Measurements from ENCODE around the gene TRNT1.

The TRNT1 gene

DNA sequence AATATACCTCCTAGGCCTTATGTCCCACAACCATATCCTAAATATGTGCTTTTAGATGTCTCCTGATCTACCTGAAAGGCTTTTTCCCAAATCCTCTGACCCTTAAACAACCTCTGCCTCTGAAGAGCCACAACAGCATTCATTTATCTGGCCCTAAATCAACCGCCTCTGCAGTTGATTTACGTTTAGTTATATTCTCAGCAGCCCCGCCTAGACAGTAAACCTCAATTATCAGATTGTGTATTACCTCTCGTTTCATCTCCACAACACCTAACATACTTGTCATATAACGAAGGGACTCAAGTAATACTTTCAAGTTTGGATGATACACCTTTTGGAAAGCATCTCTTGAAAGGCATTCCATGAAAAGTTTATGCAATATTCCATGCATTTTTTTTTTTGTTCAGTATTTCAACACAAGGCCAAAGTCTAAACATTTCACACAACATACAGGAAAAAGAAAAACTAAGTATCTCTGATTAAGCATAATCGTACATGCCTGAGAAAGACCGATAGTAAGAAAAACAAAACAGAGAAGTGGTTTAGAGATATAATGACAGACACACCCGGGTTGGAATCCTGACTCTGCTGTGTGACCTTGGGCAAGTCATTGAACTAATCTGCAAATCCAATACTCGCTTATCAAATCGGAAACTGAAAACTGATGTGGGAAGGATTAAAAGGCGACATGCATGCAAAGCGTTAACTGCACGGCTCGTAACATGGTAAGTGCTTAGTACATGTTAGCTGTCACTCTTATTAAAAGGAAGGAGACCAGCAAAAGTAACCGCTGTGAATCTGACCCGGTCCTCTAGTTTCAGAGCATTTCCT, 52.0 kb downstream of the TRNT1 start:
- DNase-seq (ENCODE audit: low spot score): no peak

DNA sequence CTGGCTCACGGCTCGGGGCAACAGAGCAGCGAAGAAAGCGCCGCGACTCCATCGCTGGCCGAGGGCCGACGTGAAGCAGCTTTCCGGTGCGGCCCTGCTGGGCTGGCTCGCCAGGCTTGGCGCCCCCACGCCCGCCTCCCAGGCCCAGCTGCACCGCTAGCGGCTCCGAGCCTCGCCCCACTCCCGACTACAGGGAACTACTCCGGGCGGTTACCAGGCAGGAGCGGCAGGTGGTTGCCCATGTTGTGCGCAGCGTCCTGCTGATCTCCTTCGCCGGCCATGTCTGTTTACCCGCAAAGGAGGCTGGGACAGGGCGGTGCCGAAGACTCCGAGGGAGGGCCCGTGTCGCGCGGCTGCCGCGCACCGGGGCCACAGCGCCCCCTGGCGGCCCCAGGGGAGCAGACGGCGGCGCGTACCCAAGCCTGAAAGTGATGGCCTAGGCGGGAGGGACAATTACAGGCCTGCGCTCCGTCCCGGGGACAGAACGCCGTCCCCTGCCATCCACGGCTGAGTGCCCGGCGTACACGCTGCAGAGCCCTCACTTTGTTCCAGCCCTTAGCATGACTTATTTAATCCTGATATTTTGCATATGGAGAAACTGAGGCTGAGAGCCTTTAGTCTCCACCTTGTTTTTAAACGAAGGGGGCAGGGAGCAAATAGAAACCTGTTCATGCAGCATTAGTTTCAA, 52.8 kb downstream of the TRNT1 start, which contains the start of gene CRBN:
Gene CRBN, minus strand, starts transcription at position 285 of the 688 bp plus-strand sequence. Its CDS starts 4 bp downstream, at position 281.
- peak; percentile 98 for DNase-seq (ENCODE audit: low spot score)

DNA sequence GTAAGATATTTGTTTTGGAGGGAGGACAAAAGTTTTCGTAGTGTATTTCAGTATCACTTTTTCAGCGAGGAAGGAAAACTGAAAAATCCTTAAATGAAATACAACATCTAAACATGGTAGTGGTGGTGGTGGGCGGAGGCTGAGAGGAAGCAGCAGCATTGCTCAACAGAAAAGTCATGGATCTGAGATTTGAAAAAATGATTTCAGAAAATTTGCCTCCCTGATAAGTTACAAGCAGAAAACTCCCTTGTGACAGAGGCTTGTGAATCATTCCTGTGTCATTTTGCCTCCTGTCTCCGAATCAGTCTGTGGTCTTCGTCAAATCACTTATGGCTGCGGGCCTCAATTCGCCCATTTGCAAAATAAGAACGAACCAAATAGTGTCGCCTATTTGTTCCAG, 53.7 kb downstream of the TRNT1 start:
- no peak for DNase-seq (ENCODE audit: low spot score)

DNA sequence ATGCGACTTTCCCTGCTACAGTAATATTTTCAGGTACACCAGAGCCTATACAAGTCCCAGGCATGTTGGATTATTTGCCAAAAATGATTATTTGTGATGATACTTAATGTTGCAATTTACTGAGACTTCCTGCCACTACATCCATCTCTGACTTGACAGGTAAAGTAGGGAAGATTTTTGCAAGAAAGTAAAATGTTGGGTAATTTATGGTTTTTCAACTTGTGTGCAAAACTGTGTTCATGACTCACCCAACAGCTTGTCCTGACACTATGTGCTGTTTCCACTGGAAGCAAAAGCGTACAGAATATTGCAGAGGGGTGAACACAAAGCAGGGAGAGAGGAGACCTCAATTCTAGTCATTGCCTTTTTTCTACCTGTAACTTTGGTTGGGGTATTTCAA, 58.1 kb downstream of the TRNT1 start:
- no peak for DNase-seq (ENCODE audit: low spot score)

DNA sequence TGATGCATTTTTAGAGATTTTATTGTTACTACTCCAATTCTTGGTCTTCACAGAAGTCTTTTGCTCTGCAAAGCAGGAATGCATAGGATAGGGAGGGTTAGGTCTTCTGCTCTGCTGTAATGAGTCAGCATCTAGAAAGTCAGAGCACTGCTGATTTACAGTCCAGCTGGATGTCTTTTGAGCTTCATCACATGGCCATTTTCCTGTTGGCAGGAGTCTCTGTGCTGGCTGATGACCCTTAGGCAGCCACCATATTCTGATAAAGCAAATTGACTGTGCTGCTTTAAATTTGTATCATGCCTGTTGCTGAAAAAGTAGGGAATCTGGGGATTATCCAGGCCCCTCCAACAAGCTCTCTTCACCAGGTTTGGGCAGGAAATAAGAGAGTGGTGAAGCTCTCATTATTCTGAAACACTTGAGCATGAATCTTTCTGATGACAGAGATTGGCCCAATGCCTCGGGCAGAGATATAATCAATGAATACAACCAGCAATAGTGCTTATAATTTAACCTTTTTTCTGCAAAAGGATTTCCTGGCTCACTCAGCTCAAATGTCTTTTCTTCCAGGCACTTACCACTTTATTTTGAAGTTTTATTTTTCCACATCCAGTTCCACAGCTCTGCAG, 62.5 kb downstream of the TRNT1 start:
- no peak for DNase-seq (ENCODE audit: low spot score)

DNA sequence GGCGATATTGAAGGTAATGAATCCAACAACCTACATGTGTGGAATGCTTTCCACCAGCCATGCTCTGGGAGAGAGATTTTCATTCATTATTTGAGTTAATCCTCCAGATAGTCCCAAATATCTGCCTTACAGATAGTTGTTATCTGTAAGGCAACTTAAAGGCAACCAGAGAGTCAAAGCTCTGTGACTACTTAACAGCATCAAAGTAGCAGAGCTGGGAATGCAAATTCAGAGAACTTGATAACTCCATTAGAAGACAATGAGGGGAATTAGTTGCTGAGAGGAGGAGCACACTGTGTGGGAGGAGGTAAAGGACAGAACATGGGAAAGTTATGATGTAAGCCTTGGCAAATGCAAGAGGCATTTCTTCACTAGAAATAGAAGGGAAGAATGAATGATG, 63.2 kb downstream of the TRNT1 start:
- DNase-seq (ENCODE audit: low spot score): no peak

DNA sequence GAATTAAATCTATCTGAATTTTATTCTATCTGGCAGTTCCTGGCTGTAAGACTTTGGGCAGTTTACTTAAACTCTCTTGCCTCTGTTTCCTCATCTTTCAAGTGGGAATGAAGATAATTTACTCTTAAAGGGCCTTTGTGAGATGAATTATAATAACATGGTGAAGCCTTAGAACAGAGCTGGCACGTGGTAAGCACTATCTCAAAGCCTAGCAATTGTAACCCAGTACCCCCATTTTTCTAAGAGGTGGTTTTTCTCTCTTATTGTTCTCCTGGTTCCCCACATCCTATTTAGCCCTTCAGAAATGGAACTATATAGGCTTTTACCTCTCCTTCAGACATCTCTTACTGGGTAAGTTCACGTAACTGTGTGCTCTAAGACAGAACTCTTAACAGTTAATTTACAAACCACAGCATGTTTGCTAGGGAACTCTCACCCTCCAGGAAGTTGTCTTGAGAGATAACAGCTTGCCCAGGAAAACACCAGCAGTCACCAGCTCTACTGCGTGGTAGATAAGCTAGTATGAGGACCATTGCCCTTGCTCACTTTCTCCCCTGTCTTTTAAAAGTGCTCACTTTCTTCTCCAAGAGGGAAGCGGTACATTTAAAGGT, 65.0 kb downstream of the TRNT1 start:
- no peak for DNase-seq (ENCODE audit: low spot score)

DNA sequence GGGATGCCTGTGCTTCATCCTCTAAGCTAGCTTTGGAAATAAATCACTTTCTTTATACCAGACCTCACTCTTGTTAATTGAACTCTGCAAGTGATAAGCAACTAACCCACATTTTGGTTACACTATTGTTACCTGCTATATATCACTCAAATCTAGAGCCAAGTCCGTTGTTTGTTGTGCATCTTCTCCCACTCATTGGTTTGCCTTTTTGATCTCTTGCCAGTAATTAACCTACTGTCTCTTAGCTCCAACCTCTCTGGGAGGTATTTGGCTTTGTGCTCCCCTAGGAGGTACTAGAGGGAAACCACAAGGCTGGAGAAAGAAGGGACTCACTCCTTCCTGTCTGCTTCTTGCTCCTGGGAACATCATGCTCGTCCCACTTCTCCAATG, 65.5 kb downstream of the TRNT1 start:
- no peak for DNase-seq (ENCODE audit: low spot score)

DNA sequence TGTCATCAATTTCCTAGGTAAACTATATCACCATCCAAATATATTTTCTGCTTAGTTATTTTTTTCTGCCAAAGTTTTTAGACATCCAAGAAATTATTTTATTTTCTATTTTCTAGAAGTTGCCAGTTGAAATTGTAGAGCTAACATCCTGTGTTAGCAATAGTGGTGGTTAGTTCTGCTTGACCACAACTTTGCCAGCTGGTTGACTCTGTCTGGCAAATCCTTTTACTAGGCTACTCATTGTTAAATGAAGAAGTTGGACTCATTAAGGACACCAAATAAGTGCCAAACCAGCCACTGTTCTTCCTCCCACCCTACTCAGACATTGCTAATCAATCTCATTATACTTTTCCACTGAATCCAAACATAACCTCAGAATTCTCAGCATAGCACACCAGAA, 68.1 kb downstream of the TRNT1 start:
- no peak for DNase-seq (ENCODE audit: low spot score)

DNA sequence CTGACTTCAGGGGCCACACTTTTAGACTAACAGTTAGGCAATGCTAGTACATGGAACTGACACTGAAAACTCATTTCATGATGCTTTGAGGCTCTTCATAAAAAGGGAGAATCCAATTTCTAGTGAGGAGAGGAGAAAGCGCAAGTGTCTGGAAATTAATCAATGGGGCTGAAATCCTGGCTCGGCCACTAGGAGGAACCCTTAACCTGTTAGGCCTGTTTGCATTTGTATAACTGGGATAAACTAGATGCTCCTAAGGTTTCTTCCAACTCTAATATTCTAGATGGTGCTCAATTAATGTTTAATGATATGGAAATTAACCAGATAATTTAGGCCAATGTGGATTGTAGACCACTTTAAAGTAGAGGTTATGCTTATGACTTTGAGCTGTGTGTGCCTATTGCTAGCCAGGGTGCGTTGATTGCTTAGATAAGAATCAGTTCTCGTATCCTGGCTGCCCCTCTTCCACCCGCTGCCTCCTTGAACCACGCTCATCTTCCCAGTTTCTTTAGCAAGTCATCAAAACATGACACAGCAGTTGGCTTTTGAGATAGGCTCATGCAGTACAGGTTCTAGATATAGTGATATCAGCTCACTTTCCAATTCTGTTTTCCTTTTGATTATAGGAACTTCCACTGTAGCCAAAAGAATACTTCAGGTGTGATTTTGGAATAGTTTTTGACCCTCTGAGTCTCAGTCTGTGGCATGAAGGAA, 69.6 kb downstream of the TRNT1 start:
- peak; percentile 15 for DNase-seq (ENCODE audit: low spot score)
